Neural progenitor cell (in vitro differentiated cells): ENCODE measurements around the gene SH3GL2. TPM values are rescaled to one million over a fixed set of nuclear protein-coding genes. Genes with fewer than 3 reads are reported as not detected.

ENCODE experiments used
- DNase-seq: peaks from one replicate; pipeline ENCODE4 v3.0.0-alpha.2; 2016; ENCODE audit warnings: low spot score
- H2AFZ ChIP-seq: fragments of 200-600 bp; sonication (generic); replicated peaks from 2 replicates; pipeline ENCODE4 v1.6.1; 2016; ENCODE audit warnings: antibody characterized with exemption
- H3F3A ChIP-seq: fragments of 200-600 bp; sonication (generic); 2 replicates; pipeline ENCODE4 v1.6.1; 2016; ENCODE audit warnings: antibody characterized with exemption, low read depth
- H3K27ac ChIP-seq: fragments of 200-600 bp; sonication (generic); 2 replicates; pipeline ENCODE4 v1.5.1; 2016; ENCODE audit warnings: mild to moderate bottlenecking
- H3K27me3 ChIP-seq: fragments of 200-600 bp; sonication (generic); 2 replicates; pipeline ENCODE4 v1.6.1; 2016; ENCODE audit warnings: mild to moderate bottlenecking, moderate library complexity
- H3K36me3 ChIP-seq: fragments of 200-600 bp; sonication (generic); 2 replicates; pipeline ENCODE4 v1.5.1; 2016
- H3K4me1 ChIP-seq: fragments of 200-600 bp; sonication (generic); 2 replicates; pipeline ENCODE4 v1.6.1; 2016; ENCODE audit warnings: mixed run types
- H3K4me2 ChIP-seq: fragments of 200-600 bp; sonication (generic); 2 replicates; pipeline ENCODE4 v1.6.1; 2016
- H3K4me3 ChIP-seq: fragments of 200-600 bp; sonication (generic); 2 replicates; pipeline ENCODE4 v1.5.1; 2016
- H3K79me2 ChIP-seq: fragments of 200-600 bp; sonication (generic); 2 replicates; pipeline ENCODE4 v1.6.1; 2016; ENCODE audit warnings: low read depth
- H3K9ac ChIP-seq: fragments of 200-600 bp; sonication (generic); 2 replicates; pipeline ENCODE4 v1.6.1; 2016
- H3K9me3 ChIP-seq: fragments of 200-600 bp; sonication (generic); 2 replicates; pipeline ENCODE4 v1.5.1; 2016; ENCODE audit warnings: low read depth
- H4K20me1 ChIP-seq: fragments of 200-600 bp; sonication (generic); 2 replicates; pipeline ENCODE4 v1.6.1; 2016; ENCODE audit warnings: low read depth
- H3K27ac Mint-ChIP-seq: 3 replicates; pipeline ENCODE4 v1.8.0; 2021; ENCODE audit warnings: mixed read lengths
- H3K27me3 Mint-ChIP-seq: 2 replicates; pipeline ENCODE4 v1.8.0; 2022; ENCODE audit warnings: low read depth, mild to moderate bottlenecking, inconsistent platforms, moderate library complexity, mixed read lengths; ENCODE audit not compliant: insufficient read depth
- H3K36me3 Mint-ChIP-seq: 3 replicates; pipeline ENCODE4 v1.8.0; 2021; ENCODE audit warnings: mixed read lengths
- H3K4me1 Mint-ChIP-seq: 3 replicates; pipeline ENCODE4 v1.8.0; 2021; ENCODE audit warnings: mixed read lengths
- H3K4me3 Mint-ChIP-seq: 3 replicates; pipeline ENCODE4 v1.8.0; 2021; ENCODE audit warnings: mild to moderate bottlenecking, moderate library complexity, mixed read lengths
- H3K9me3 Mint-ChIP-seq: 3 replicates; pipeline ENCODE4 v1.8.0; 2020; ENCODE audit warnings: mixed read lengths
- EZH2 ChIP-seq: fragments of 200-600 bp; sonication (generic); IDR thresholded peaks from 2 replicates; pipeline ENCODE4 v1.6.1; 2017; ENCODE audit warnings: antibody characterized with exemption, mild to moderate bottlenecking, moderate library complexity
- EZH2phosphoT487 ChIP-seq: fragments of 200-600 bp; sonication (generic); IDR thresholded peaks from 2 replicates; pipeline ENCODE4 v1.6.1; 2017; ENCODE audit warnings: antibody characterized with exemption
- total RNA-seq: library from RNA; depleted of rRNA; stranded (reverse); fragments of >200 nt; gene quantifications from 2 replicates; pipeline ENCODE4 v1.2.3, GENCODE V29; 2015; ENCODE audit warnings: low replicate concordance
- TF ChIP-seq, protein P1 (sequence below): fragments of 200-600 bp; sonication (generic); IDR thresholded peaks from 2 replicates; pipeline ENCODE4 v1.5.1; 2017; ENCODE audit warnings: antibody characterized with exemption, mild to moderate bottlenecking

SH3GL2 gene
- total RNA-seq, 1 donor from 2014 or later = 1.6 TPM

DNA sequence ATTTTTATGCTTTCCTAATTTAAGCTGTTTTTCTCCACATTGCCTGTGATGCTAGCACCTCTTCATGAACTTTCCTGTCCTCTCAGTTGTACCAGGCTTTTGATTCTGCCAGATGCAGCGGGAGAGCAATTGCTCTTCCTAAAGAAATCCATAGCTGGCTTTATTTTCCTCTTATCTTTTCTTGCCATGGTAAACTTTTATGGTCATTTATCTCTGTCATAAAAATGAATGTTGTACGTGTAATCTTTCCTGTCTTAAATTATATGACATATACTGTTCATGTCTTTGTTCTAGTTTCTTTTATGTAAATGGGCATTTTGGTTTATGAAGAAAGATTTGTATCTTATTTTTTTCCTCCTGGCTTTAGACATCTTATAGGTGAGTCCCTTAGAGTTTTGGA is 127.5 kb downstream of the SH3GL2 start:
- DNase-seq = no peak

DNA sequence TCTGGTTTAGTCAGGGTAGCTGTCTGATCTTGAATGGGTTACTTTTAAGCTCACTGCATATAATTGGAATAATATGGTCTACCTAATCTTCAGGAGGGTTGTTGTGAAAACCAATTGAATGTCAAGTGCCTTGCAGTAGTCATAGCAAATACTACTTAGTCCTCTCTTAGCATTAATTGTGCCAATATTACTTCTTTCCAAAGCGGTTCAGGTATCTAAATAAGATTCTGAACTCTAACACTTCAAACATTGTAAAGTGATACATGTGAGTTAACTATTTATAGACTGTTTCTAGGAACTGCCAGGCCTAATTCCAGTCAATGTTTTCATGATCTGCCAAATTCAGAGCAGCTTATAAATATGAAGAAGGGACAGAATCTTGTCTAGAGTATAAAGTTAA is 140.2 kb downstream of the SH3GL2 start:
- Mint-ChIP-seq H3K27ac (no peak overlapping the region), H3K27me3 (no peaks in the 10 kb centered on the region), H3K4me1 (no peaks in the 10 kb centered on the region), H3K9me3 (peaks cover 4% of the 10 kb centered on the region), H3K36me3 (no peaks in the 10 kb centered on the region), H3K4me3 (no peak overlapping the region)
- H3K9ac ChIP-seq = no peak overlapping the region
- no peaks in the 10 kb centered on the region for H3K79me2 ChIP-seq
- H3K4me2 ChIP-seq = no peak overlapping the region
- H3F3A ChIP-seq = no peaks in the 10 kb centered on the region
- no peak overlapping the region for H3K27ac ChIP-seq
- no peak overlapping the region for H3K4me3 ChIP-seq
- no peak for DNase-seq
- H2AFZ ChIP-seq = no peak overlapping the region
- no peaks in the 10 kb centered on the region for H3K4me1 ChIP-seq
- no peaks in the 10 kb centered on the region for H3K9me3 ChIP-seq
- H3K27me3 ChIP-seq = no peaks in the 10 kb centered on the region
- no peaks in the 10 kb centered on the region for H3K36me3 ChIP-seq
- no peaks in the 10 kb centered on the region for H4K20me1 ChIP-seq
- TF ChIP-seq, protein P1, sequence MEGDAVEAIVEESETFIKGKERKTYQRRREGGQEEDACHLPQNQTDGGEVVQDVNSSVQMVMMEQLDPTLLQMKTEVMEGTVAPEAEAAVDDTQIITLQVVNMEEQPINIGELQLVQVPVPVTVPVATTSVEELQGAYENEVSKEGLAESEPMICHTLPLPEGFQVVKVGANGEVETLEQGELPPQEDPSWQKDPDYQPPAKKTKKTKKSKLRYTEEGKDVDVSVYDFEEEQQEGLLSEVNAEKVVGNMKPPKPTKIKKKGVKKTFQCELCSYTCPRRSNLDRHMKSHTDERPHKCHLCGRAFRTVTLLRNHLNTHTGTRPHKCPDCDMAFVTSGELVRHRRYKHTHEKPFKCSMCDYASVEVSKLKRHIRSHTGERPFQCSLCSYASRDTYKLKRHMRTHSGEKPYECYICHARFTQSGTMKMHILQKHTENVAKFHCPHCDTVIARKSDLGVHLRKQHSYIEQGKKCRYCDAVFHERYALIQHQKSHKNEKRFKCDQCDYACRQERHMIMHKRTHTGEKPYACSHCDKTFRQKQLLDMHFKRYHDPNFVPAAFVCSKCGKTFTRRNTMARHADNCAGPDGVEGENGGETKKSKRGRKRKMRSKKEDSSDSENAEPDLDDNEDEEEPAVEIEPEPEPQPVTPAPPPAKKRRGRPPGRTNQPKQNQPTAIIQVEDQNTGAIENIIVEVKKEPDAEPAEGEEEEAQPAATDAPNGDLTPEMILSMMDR = no peak
- TF ChIP-seq EZH2phosphoT487 (no peak), EZH2 (no peak)

More for the DNA sequence above, 127.5 kb downstream of the SH3GL2 start:
- Histone ChIP-seq H3K4me2 (no peak overlapping the region), H2AFZ (no peak overlapping the region), H3K4me1 (no peaks in the 10 kb centered on the region), H4K20me1 (no peaks in the 10 kb centered on the region), H3K27ac (no peak overlapping the region), H3K9me3 (no peaks in the 10 kb centered on the region), H3K27me3 (no peaks in the 10 kb centered on the region), H3K36me3 (no peaks in the 10 kb centered on the region), H3F3A (no peaks in the 10 kb centered on the region), H3K79me2 (no peaks in the 10 kb centered on the region), H3K9ac (no peak overlapping the region), H3K4me3 (no peak overlapping the region)
- Mint-ChIP-seq H3K9me3 (no peaks in the 10 kb centered on the region), H3K4me1 (no peaks in the 10 kb centered on the region), H3K36me3 (no peaks in the 10 kb centered on the region), H3K4me3 (no peak overlapping the region), H3K27me3 (no peaks in the 10 kb centered on the region), H3K27ac (no peak overlapping the region)
- TF ChIP-seq, protein P1 = no peak
- TF ChIP-seq EZH2 = no peak
- TF ChIP-seq EZH2phosphoT487 = no peak

DNA sequence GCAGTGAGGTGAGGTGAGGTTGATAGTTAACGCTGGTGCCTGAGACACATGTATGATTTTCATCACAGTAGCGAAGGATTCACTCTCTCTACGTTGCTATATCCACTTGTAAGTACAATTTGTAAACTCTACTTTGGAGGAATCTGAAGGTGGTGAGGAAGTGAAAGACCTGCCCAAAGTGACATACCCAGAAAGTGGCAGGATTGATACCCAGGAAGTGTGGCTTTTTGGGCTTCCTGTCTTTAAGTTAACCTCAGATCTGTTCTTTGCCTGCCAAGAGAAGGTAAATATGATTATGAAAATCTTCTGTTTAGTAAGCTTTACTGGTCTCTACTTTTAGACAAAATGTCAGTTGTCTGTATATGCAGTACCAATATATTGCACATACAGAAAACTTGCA is 143.1 kb downstream of the SH3GL2 start:
- no peaks in the 10 kb centered on the region for H3K4me1 ChIP-seq
- no peak overlapping the region for H3K27ac ChIP-seq
- Mint-ChIP-seq H3K9me3 (peaks cover 6% of the 10 kb centered on the region), H3K4me1 (no peaks in the 10 kb centered on the region), H3K27ac (no peak overlapping the region), H3K36me3 (no peaks in the 10 kb centered on the region), H3K4me3 (no peak overlapping the region), H3K27me3 (peaks cover 2% of the 10 kb centered on the region)
- DNase-seq = no peak
- TF ChIP-seq EZH2 (no peak), EZH2phosphoT487 (no peak)
- TF ChIP-seq, protein P1 = no peak
- H4K20me1 ChIP-seq = no peaks in the 10 kb centered on the region
- no peaks in the 10 kb centered on the region for H3K79me2 ChIP-seq
- no peak overlapping the region for H3K9ac ChIP-seq
- H3K27me3 ChIP-seq = no peaks in the 10 kb centered on the region
- no peak overlapping the region for H3K4me2 ChIP-seq
- H3K4me3 ChIP-seq = no peak overlapping the region
- H3F3A ChIP-seq = no peaks in the 10 kb centered on the region
- H3K9me3 ChIP-seq = no peaks in the 10 kb centered on the region
- no peak overlapping the region for H2AFZ ChIP-seq
- no peaks in the 10 kb centered on the region for H3K36me3 ChIP-seq
